ENCODE results near the gene TRIM17. TPM values are rescaled to one million over a fixed set of nuclear protein-coding genes. Genes with fewer than 3 reads are reported as not detected.
A peak's percentile ranks its signal among the peaks of the same experiment; 100 is the strongest.

Gene TRIM17
- total RNA-seq, 2 donors from 2014 or later = 0.56 TPM; not detected in 1

DNA sequence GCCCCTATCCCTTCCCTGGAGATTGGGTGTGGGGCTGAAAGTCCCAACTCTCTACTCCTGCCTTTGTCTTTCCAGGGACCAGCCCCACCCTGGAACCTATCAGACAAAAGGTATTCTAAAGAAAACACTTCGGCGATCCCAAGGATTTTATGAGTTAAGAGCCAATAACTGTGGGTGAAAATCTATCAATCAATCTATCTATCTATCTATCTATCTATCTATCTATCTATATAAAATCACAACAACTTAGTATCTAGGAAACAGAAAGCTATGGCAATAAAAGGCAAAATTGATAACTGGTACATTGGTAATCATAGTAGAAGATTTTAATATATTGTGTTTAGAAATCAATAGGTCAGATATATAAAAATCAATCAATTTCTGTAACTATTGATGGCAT lies 32.9 kb downstream of the TRIM17 start:
- Histone ChIP-seq H3K36me3 (no peaks in the 10 kb centered on the region), H3K9me3 (no peaks in the 10 kb centered on the region), H3K27me3 (replicated peaks; ENCODE audit: insufficient read depth) (no peaks in the 10 kb centered on the region), H3K27ac (no peak overlapping the region), H3K4me3 (no peak overlapping the region), H3K4me1 (ENCODE audit: control insufficient read depth in 1 of 2, low read depth in 2 of 2) (peaks cover 5 to 8% of the 10 kb centered on the region in 2 donors)
- TF ChIP-seq, protein P1, sequence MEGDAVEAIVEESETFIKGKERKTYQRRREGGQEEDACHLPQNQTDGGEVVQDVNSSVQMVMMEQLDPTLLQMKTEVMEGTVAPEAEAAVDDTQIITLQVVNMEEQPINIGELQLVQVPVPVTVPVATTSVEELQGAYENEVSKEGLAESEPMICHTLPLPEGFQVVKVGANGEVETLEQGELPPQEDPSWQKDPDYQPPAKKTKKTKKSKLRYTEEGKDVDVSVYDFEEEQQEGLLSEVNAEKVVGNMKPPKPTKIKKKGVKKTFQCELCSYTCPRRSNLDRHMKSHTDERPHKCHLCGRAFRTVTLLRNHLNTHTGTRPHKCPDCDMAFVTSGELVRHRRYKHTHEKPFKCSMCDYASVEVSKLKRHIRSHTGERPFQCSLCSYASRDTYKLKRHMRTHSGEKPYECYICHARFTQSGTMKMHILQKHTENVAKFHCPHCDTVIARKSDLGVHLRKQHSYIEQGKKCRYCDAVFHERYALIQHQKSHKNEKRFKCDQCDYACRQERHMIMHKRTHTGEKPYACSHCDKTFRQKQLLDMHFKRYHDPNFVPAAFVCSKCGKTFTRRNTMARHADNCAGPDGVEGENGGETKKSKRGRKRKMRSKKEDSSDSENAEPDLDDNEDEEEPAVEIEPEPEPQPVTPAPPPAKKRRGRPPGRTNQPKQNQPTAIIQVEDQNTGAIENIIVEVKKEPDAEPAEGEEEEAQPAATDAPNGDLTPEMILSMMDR (IDR thresholded peaks at IDR 0.05) = no peak
- no peak for DNase-seq (ENCODE audit: low spot score)
- ATAC-seq (ENCODE audit: insufficient number of reproducible peaks, low FRiP score, low read depth) = no peak

- no peak for ATAC-seq (ENCODE audit: insufficient number of reproducible peaks, low FRiP score, low read depth)
- no peak overlapping the region for H3K4me3 ChIP-seq
- DNase-seq (ENCODE audit: low spot score) = no peak
- no peak overlapping the region for H3K27ac ChIP-seq
- no peaks in the 10 kb centered on the region for H3K27me3 ChIP-seq (replicated peaks; ENCODE audit: insufficient read depth)
- H3K9me3 ChIP-seq = no peaks in the 10 kb centered on the region
- H3K36me3 ChIP-seq = no peaks in the 10 kb centered on the region
- H3K4me1 ChIP-seq (ENCODE audit: control insufficient read depth in 1 of 2, low read depth in 2 of 2) = peaks cover 7 to 18% of the 10 kb centered on the region in 2 donors
- TF ChIP-seq, protein P1 (IDR thresholded peaks at IDR 0.05) = no peak
These were observed 35.3 kb downstream of the TRIM17 start for GRCh38 chr1:228381356-228381755.

GRCh38 chr1:228379666-228380065 lies 37.0 kb downstream of the TRIM17 start:
- TF ChIP-seq, protein P1 (IDR thresholded peaks at IDR 0.05) = no peak
- no peak for DNase-seq (ENCODE audit: low spot score)
- no peak overlapping the region for H3K4me3 ChIP-seq
- H3K27me3 ChIP-seq (replicated peaks; ENCODE audit: insufficient read depth) = no peaks in the 10 kb centered on the region
- no peak overlapping the region for H3K27ac ChIP-seq
- no peaks in the 10 kb centered on the region for H3K36me3 ChIP-seq
- no peak for ATAC-seq (ENCODE audit: insufficient number of reproducible peaks, low FRiP score, low read depth)
- H3K9me3 ChIP-seq = no peaks in the 10 kb centered on the region
- H3K4me1 ChIP-seq (ENCODE audit: control insufficient read depth in 1 of 2, low read depth in 2 of 2) = peaks cover 7 to 25% of the 10 kb centered on the region in 2 donors

- Histone ChIP-seq H3K27me3 (replicated peaks; ENCODE audit: insufficient read depth) (no peaks in the 10 kb centered on the region), H3K9me3 (no peaks in the 10 kb centered on the region), H3K4me3 (peak overlapping the region; percentile 78), H3K27ac (no peak overlapping the region), H3K36me3 (no peaks in the 10 kb centered on the region), H3K4me1 (ENCODE audit: control insufficient read depth in 1 of 2, low read depth in 2 of 2) (peaks cover 7 to 30% of the 10 kb centered on the region in 2 donors)
- DNase-seq (ENCODE audit: low spot score) = no peak
- TF ChIP-seq, protein P1 (IDR thresholded peaks at IDR 0.05) = peak; percentile 7
- ATAC-seq (ENCODE audit: insufficient number of reproducible peaks, low FRiP score, low read depth) = no peak
These were observed 37.7 kb downstream of the TRIM17 start for GRCh38 chr1:228378873-228379460.

GRCh38 chr1:228378090-228378872 lies 38.4 kb downstream of the TRIM17 start:
- Histone ChIP-seq H3K27ac (no peak overlapping the region), H3K36me3 (no peaks in the 10 kb centered on the region), H3K9me3 (no peaks in the 10 kb centered on the region), H3K27me3 (replicated peaks; ENCODE audit: insufficient read depth) (no peaks in the 10 kb centered on the region), H3K4me3 (peak overlapping the region; percentile 78), H3K4me1 (ENCODE audit: control insufficient read depth in 1 of 2, low read depth in 2 of 2) (peaks cover 7 to 30% of the 10 kb centered on the region in 2 donors)
- ATAC-seq (ENCODE audit: insufficient number of reproducible peaks, low FRiP score, low read depth) (no peak), DNase-seq (ENCODE audit: low spot score) (no peak)
- TF ChIP-seq, protein P1 (IDR thresholded peaks at IDR 0.05) = peak; percentile 49
